OCI-LY1 (cell line): ENCODE data around the gene SLC25A28.

Source experiments
- H2AFZ ChIP-seq: fragments of 200-600 bp; sonication (generic), shearing (Covaris generic); 2 replicates; pipeline ENCODE4 v1.6.0; 2014; ENCODE audit warnings: antibody characterized with exemption, mild to moderate bottlenecking, low read length
- H3F3A ChIP-seq: fragments of 200-600 bp; sonication (generic), shearing (Covaris generic); 2 replicates; pipeline ENCODE4 v1.6.0; 2014; ENCODE audit warnings: mild to moderate bottlenecking, antibody characterized with exemption, low read length, moderate library complexity; ENCODE audit not compliant: insufficient read depth
- H3K27ac ChIP-seq: fragments of 200-600 bp; sonication (generic); 2 replicates; pipeline ENCODE4 v1.5.1; 2014; ENCODE audit warnings: low read length, mixed run types, mild to moderate bottlenecking, low read depth; ENCODE audit not compliant: poor library complexity, severe bottlenecking
- H3K27me3 ChIP-seq: fragments of 200-600 bp; sonication (generic); 2 replicates; pipeline ENCODE4 v1.6.0; 2014; ENCODE audit warnings: antibody characterized with exemption, mild to moderate bottlenecking, low read length, moderate library complexity; ENCODE audit not compliant: insufficient read depth
- H3K36me3 ChIP-seq: fragments of 200-600 bp; sonication (generic); 2 replicates; pipeline ENCODE4 v1.6.1; 2014; ENCODE audit warnings: mild to moderate bottlenecking, antibody characterized with exemption, low read length, moderate library complexity, mixed read lengths; ENCODE audit not compliant: insufficient read depth
- H3K4me1 ChIP-seq: fragments of 200-600 bp; sonication (generic); 2 replicates; pipeline ENCODE4 v1.5.1; 2014; ENCODE audit warnings: mild to moderate bottlenecking, low read length, moderate library complexity; ENCODE audit not compliant: insufficient read depth, severe bottlenecking
- H3K4me2 ChIP-seq: fragments of 200-600 bp; sonication (generic), shearing (Covaris generic); 2 replicates; pipeline ENCODE4 v1.6.1; 2014; ENCODE audit warnings: low read length
- H3K4me3 ChIP-seq: fragments of 200-600 bp; sonication (generic); 2 replicates; pipeline ENCODE4 v1.5.1; 2014; ENCODE audit warnings: low read length, low read depth, mild to moderate bottlenecking, mixed read lengths; ENCODE audit not compliant: poor library complexity, severe bottlenecking
- H3K79me2 ChIP-seq: fragments of 200-600 bp; shearing (Covaris generic); 2 replicates; pipeline ENCODE4 v1.6.1; 2016; ENCODE audit warnings: mixed run types, low read length, mixed read lengths; ENCODE audit not compliant: insufficient read depth
- H3K9ac ChIP-seq: fragments of 200-600 bp; sonication (generic), shearing (Covaris generic); 2 replicates; pipeline ENCODE4 v1.6.1; 2014; ENCODE audit warnings: mild to moderate bottlenecking, low read length, mixed read lengths
- H3K9me2 ChIP-seq: fragments of 200-600 bp; sonication (generic), shearing (Covaris generic); 2 replicates; pipeline ENCODE4 v1.6.1; 2014; ENCODE audit warnings: low read depth, mild to moderate bottlenecking, low read length, mixed read lengths
- H3K9me3 ChIP-seq: fragments of 200-600 bp; shearing (Covaris generic); 2 replicates; pipeline ENCODE4 v1.6.1; 2014; ENCODE audit warnings: low read length, mixed read lengths
- H4K20me1 ChIP-seq: fragments of 200-600 bp; sonication (generic), shearing (Covaris generic); 2 replicates; pipeline ENCODE4 v1.6.0; 2016; ENCODE audit warnings: mild to moderate bottlenecking, low read length; ENCODE audit not compliant: insufficient read depth
- CTCF ChIP-seq: fragments of 200-600 bp; sonication (generic), shearing (Covaris generic); IDR thresholded peaks from 2 replicates; pipeline ENCODE4 v1.5.1; 2017; ENCODE audit warnings: mild to moderate bottlenecking, antibody characterized with exemption, low read length, moderate library complexity, mixed read lengths
- EZH2 ChIP-seq: fragments of 200-600 bp; sonication (generic), shearing (Covaris generic); IDR thresholded peaks from 2 replicates; pipeline ENCODE4 v1.8.0; 2017; ENCODE audit warnings: borderline replicate concordance, mixed run types, mild to moderate bottlenecking, antibody characterized with exemption, low read length, moderate library complexity, mixed read lengths

The SLC25A28 gene

GRCh38 chr10:99659031-99659867 lies 39.0 kb upstream of the SLC25A28 start, which contains the start of gene ENTPD7:
TSS of gene ENTPD7 (plus strand) at chr10:99659509. CDS start at chr10:99659957, 448 bp downstream.
- Histone ChIP-seq H3K79me2 (no peaks in the 10 kb centered on the region), H3K4me3 (peak within 1 kb of the TSS; percentile 82), H3K36me3 (no peaks in the 10 kb centered on the region), H3K4me2 (peak within 1 kb of the TSS; percentile 76), H3K9me3 (no peaks in the 10 kb centered on the region), H4K20me1 (no peaks in the 10 kb centered on the region), H3K9ac (peak within 1 kb of the TSS; percentile 71), H3F3A (no peaks in the 10 kb centered on the region), H3K9me2 (no peaks in the 10 kb centered on the region), H2AFZ (0 out of 2 replicates have a peak within 1 kb of the TSS, but pooled peaks have one; percentile 46), H3K27ac (no peak within 1 kb of the TSS), H3K4me1 (peaks cover 13% of the 10 kb centered on the region), H3K27me3 (no peaks in the 10 kb centered on the region)
- no peak for TF ChIP-seq CTCF
- TF ChIP-seq EZH2, result no peak

- peak overlapping the region; percentile 82 for H3K4me3 ChIP-seq
- H3K9me3 ChIP-seq, result no peaks in the 10 kb centered on the region
- H3K4me1 ChIP-seq, result peaks cover 13% of the 10 kb centered on the region
- no peaks in the 10 kb centered on the region for H4K20me1 ChIP-seq
- peak overlapping the region; percentile 50; the same call in 1 of the 2 replicates for H3K9ac ChIP-seq
- H3K4me2 ChIP-seq, result peak overlapping the region; percentile 76
- H3K27me3 ChIP-seq, result no peaks in the 10 kb centered on the region
- no peaks in the 10 kb centered on the region for H3K79me2 ChIP-seq
- 0 out of 2 replicates have a peak overlapping the region, but pooled peaks have one; percentile 46 for H2AFZ ChIP-seq
- H3K27ac ChIP-seq, result no peak overlapping the region
- H3K36me3 ChIP-seq, result no peaks in the 10 kb centered on the region
- TF ChIP-seq CTCF, result no peak
- no peak for TF ChIP-seq EZH2
- H3F3A ChIP-seq, result no peaks in the 10 kb centered on the region
- no peaks in the 10 kb centered on the region for H3K9me2 ChIP-seq
These were observed 38.4 kb upstream of the SLC25A28 start for GRCh38 chr10:99658622-99659030.

- H3K4me3 ChIP-seq, result no peak overlapping the region
- TF ChIP-seq CTCF (no peak), EZH2 (no peak)
- no peak overlapping the region for H3K27ac ChIP-seq
- H3K4me2 ChIP-seq, result no peak overlapping the region
- no peaks in the 10 kb centered on the region for H3K9me3 ChIP-seq
- H4K20me1 ChIP-seq, result no peaks in the 10 kb centered on the region
- no peaks in the 10 kb centered on the region for H3F3A ChIP-seq
- H3K4me1 ChIP-seq, result peaks cover 13% of the 10 kb centered on the region
- no peaks in the 10 kb centered on the region for H3K27me3 ChIP-seq
- H2AFZ ChIP-seq, result no peak overlapping the region
- H3K36me3 ChIP-seq, result no peaks in the 10 kb centered on the region
- H3K79me2 ChIP-seq, result no peaks in the 10 kb centered on the region
- H3K9ac ChIP-seq, result no peak overlapping the region
- H3K9me2 ChIP-seq, result no peaks in the 10 kb centered on the region
These were observed 36.2 kb upstream of the SLC25A28 start for GRCh38 chr10:99656199-99657064.
